Skeletal muscle tissue (tissue), 4 donors: ENCODE measurements around the gene NIPSNAP2. TPM values are rescaled to one million over a fixed set of nuclear protein-coding genes. Genes with fewer than 3 reads are reported as not detected.
"Not testable (repeated sequence)": the region's sequence is repeated elsewhere in the genome, so short reads cannot be mapped to it uniquely, and the experiment has no call there.

ENCODE experiments used
- H3K27ac ChIP-seq: one replicate; pipeline ENCODE4 v1.7.0; 2013; ENCODE audit warnings: mild to moderate bottlenecking, low read depth, low read length, inconsistent platforms
- H3K27me3 ChIP-seq, 3 donors: one replicate each; pipeline ENCODE4 v1.7.0; 2013; ENCODE audit warnings: low read length in 3 of 3; ENCODE audit not compliant: control insufficient read depth in 3 of 3, insufficient read depth in 3 of 3
- H3K36me3 ChIP-seq, 3 donors: one replicate each; pipeline ENCODE4 v1.7.0; 2013; ENCODE audit warnings: low read length in 3 of 3; ENCODE audit not compliant: control insufficient read depth in 3 of 3, insufficient read depth in 3 of 3
- H3K4me1 ChIP-seq, 3 donors: one replicate each; pipeline ENCODE4 v1.7.0; 2013; ENCODE audit warnings: low read length in 3 of 3, mild to moderate bottlenecking in 3 of 3; ENCODE audit not compliant: control insufficient read depth in 3 of 3, insufficient read depth in 3 of 3
- H3K4me3 ChIP-seq, 3 donors: one replicate each; pipeline ENCODE4 v1.7.0; 2013; ENCODE audit warnings: low read length in 3 of 3
- H3K9ac ChIP-seq, 3 donors: one replicate each; pipeline ENCODE4 v1.7.0; 2013; ENCODE audit warnings: low read length in 3 of 3, mild to moderate bottlenecking in 3 of 3, moderate library complexity in 2 of 3, low read depth in 1 of 3
- H3K9me3 ChIP-seq, 3 donors: one replicate each; pipeline ENCODE4 v1.7.0; 2013; ENCODE audit warnings: low read length in 3 of 3; ENCODE audit not compliant: control insufficient read depth in 3 of 3
- total RNA-seq: library from RNA; depleted of rRNA; stranded (reverse); fragments of >200 nt; gene quantifications from one replicate; pipeline ENCODE4 v1.2.3, GENCODE V29; 2014
- donor health status: Osteomylitis.

The NIPSNAP2 gene
- total RNA-seq: 56.4 TPM

DNA sequence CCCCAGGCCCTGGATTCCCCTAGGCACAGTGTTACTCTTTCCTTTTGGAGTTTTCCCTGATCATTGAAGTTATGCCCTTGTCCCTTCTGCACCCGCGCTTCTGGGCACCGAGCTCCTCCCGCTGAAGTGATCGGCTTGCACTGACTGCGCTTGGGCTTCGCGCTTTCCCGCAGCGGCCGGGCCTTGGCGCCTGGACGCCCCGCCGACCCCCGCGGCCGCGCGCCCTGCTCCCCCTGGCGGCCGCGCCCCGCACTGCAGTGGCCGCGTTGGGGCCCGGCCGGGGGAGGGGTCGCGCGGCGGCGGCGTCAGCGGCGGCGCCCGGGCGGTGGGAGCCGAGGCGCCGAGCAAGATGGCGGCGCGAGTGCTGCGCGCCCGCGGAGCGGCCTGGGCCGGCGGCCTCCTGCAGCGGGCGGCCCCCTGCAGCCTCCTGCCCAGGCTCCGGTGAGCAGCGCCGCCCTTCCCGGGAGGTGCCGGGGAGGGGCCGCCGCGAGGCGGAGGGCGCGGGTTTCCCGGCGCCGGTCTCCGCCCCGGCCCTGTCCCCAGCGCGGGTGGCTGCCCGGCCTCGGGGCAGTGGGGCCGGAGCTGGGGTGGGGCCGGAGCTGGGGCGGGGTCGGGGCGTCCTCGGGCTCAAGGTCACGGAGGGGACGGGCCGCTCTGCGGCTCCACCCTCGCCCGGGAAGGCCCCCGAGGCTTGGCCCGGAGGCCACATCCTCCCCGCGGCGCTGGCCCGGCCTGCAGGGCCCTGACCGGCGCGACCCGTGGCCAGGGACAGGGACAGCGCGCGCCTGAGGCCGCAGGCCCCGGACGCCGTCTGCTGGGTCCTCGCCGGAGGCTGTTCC is at the start of gene NIPSNAP2:
NIPSNAP2 (plus strand) TSS at position 325 of the 839 bp plus-strand sequence; CDS start at position 350, 25 bp downstream.
- peak within 1 kb of the TSS; percentile 93 to 96 (median 93) for H3K9ac ChIP-seq
- H3K36me3 ChIP-seq: peaks cover 0 to 4% (median 4%) of the 10 kb centered on the region in 3 donors
- peak within 1 kb of the TSS; percentile 92 for H3K27ac ChIP-seq
- H3K9me3 ChIP-seq: no peaks in the 10 kb centered on the region
- no peaks in the 10 kb centered on the region for H3K27me3 ChIP-seq
- H3K4me3 ChIP-seq: peak within 1 kb of the TSS; percentile 84 to 88 (median 84)
- peaks cover 28 to 36% (median 35%) of the 10 kb centered on the region in 3 donors for H3K4me1 ChIP-seq

DNA sequence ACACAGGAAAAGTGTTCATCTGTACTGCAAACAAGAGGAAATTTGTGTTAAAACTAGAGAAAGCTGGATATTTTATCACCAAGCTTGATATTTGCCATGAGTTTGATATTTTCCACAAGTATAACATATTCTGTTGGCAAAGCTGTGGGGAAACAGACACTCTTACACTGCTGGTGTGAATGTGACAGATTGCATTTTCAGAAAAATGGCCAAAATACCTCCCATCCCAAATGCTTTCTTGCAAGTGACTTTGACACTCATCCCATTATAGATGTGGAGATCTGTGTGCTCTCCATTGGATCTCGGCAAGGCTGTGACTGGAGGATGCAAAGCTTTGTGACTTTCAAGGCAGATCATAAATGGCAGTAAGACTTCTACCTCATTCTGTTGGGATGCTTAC is 46.6 kb upstream of the NIPSNAP2 start:
- no peaks in the 10 kb centered on the region for H3K27me3 ChIP-seq

DNA sequence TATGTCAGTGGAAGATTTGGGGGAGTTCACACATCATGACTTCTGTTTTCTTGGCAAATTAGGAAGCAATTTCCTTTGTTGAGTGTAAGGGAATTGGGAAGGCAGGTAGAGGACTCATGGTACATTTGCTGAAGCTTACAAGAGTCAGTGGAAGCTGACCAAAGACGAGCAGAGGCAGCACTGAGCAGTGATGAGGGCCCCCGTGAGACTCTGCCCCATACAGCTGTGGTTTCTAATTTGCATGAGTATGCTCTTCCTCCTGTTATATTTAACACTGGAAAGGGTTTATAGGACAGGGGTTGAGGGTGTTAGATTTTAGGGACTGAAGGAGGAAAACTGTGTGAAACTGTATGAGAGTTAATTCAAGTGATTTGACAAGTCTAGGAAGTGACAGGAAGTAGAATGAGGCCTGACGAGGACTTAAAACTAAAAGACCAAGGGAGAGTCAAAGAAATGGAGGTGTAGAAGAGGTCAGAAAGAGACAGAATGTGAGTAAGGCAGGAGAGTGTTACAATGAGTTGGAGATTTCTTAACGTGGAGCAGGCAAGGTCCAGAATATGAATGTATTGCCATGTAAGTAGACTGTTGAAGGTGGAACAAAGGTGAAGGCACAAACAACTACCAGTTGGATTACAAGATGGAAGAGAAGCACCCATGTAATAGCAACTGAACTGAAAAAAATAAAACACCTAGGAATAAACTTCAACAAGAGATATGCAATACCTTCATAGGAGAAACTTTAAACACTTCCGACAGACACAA is 36.2 kb upstream of the NIPSNAP2 start:
- no peaks in the 10 kb centered on the region for H3K27me3 ChIP-seq
- H3K9me3 ChIP-seq: peaks cover 0 to 3% (median 3%) of the 10 kb centered on the region in 3 donors
- no peak overlapping the region for H3K27ac ChIP-seq
- H3K36me3 ChIP-seq: peaks cover under 1 to 10% (median 7%) of the 10 kb centered on the region in 3 donors
- no peaks in the 10 kb centered on the region for H3K4me1 ChIP-seq
- no peak overlapping the region for H3K4me3 ChIP-seq
- no peak overlapping the region for H3K9ac ChIP-seq

More for the DNA sequence above, 46.6 kb upstream of the NIPSNAP2 start:
- Histone ChIP-seq H3K4me1 (no peaks in the 10 kb centered on the region), H3K36me3 (peaks cover 0 to 14% (median under 1%) of the 10 kb centered on the region in 3 donors), H3K4me3 (no peak overlapping the region), H3K27ac (no peak overlapping the region), H3K9me3 (no peaks in the 10 kb centered on the region), H3K9ac (no peak overlapping the region)

DNA sequence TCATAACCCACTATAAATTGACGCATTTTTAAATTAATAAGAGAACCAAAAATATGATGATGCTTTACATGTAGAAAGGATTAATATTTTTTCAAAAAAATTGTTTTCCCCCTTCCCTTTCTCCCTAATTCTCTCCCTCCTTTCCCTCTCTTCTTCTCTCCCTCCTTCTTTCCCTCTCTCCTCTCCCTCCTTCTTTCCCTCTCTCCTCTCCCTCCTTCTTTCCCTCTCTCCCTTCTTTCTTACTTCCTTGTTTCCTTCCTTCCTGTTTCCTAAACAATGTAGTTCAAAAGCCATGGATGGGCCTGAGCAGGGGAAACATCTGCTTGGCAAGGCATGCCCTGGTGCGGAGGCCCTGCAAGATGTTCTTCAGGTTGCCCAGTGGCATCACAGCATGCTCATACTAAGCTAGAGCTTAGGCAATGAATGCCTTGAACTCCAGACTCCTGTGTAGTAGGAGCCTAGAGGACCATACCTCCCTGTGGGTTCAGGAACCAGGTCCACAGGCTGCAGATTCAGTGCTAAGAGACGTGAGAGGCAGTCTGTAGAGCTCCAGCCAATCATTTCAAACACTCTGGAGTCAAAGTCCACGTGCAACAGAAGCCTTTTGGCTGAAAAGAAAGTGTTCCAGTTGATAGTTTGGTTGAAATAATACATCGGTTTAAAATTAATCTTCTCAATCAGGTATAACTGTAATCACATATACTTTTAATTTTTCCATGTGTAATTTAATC is 32.8 kb upstream of the NIPSNAP2 start:
- H3K27me3 ChIP-seq: no peaks in the 10 kb centered on the region
- no peak overlapping the region for H3K4me3 ChIP-seq
- no peak overlapping the region for H3K9ac ChIP-seq
- no peak overlapping the region for H3K27ac ChIP-seq
- no peaks in the 10 kb centered on the region for H3K4me1 ChIP-seq
- peaks cover 0 to 7% (median 3%) of the 10 kb centered on the region in 3 donors for H3K9me3 ChIP-seq
- H3K36me3 ChIP-seq: peaks cover 0 to 3% (median 1%) of the 10 kb centered on the region in 3 donors

DNA sequence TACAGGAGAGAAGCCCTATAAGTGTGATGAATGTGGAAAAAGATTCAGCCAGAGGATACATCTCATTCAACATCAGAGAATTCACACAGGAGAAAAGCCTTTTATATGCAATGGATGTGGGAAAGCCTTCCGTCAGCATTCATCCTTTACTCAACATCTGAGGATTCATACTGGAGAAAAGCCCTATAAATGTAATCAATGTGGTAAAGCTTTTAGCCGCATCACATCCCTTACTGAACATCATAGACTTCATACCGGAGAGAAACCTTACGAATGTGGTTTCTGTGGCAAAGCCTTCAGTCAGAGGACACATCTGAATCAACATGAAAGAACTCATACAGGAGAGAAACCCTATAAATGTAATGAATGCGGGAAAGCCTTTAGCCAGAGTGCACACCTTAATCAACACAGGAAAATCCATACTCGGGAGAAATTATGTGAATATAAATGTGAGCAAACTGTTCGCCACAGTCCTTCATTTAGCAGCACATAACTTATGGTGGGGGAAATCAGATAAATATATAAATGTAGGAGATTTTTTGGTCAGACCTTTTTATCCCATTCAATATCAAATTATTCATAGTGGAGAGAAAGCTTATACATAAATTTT is 24.8 kb upstream of the NIPSNAP2 start:
- H3K4me1 ChIP-seq: no peaks in the 10 kb centered on the region
- H3K27ac ChIP-seq: no peak overlapping the region
- H3K36me3 ChIP-seq: peaks cover 0 to 6% (median 0%) of the 10 kb centered on the region in 3 donors
- H3K9ac ChIP-seq: no peak overlapping the region
- H3K27me3 ChIP-seq: no peaks in the 10 kb centered on the region
- peak overlapping the region in 1 of 3 donors; percentile 30 for H3K4me3 ChIP-seq
- peaks cover 5 to 13% (median 7%) of the 10 kb centered on the region in 3 donors for H3K9me3 ChIP-seq

DNA sequence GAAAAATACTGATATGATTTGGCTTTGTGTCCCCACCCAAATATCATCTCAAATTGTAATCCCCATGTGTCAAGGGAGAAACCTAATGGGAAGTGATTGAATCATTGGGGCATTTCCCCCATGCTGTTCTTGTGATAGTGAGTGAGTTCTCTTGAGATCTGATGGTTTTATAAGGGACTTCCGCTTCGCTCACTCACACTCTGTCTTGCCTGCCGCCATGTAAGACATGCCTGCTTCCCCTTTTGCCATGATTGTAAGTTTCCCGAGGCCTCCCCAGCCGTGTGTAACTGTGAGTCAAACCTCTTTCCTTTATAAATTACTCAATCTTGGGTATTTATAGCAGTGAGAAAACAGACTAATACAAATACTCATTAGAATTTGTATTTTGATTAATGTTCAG is 17.8 kb upstream of the NIPSNAP2 start:
- Histone ChIP-seq H3K9ac (no peak overlapping the region), H3K36me3 (no peaks in the 10 kb centered on the region), H3K4me1 (no peaks in the 10 kb centered on the region), H3K27ac (no peak overlapping the region), H3K4me3 (no peak overlapping the region), H3K27me3 (no peaks in the 10 kb centered on the region), H3K9me3 (peaks cover 0 to 2% (median 0%) of the 10 kb centered on the region in 3 donors)

DNA sequence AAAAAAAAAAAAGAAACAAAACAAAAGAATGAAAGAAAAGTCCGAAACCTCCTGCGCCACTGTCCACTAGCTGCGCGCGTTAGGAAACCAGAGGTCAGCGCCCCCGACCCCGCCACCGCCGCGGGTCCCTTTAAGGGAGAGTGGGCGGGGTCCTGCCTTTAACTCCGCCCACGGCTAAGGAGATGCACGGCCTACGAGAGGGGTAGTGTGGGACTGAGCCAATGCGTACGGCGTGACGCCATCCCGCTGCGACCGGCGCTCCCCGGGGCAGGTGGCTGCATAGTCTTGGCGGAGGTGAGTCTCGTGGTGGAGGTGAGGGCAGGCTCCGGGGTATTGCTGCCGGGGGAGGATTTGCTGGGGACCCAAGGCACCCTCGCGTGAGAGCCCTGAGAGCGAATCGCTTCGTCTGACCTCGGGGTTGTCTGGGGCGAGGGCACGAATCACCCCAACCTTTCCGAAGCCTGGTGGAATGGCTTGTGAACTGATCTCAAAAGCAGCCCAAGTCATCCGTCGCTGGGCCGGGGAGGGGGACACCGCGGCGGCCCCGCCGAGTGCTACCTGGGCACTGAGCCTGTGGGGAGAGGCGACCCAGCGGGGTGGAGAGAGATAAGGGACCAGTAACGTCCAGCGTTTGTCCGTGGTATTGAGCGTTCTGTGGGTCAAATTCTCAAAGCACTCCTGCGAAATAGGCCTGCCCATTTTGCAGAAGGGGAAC is 12.6 kb upstream of the NIPSNAP2 start, which contains the start of gene MRPS17:
MRPS17 (plus strand) TSS at position 241 of the 715 bp plus-strand sequence. CDS start 1,319 bp downstream, outside the sequence.
- Histone ChIP-seq H3K4me3 (peak within 1 kb of the TSS; percentile 95 to 98 (median 97)), H3K27me3 (no peaks in the 10 kb centered on the region), H3K27ac (peak within 1 kb of the TSS; percentile 89), H3K9ac (peak within 1 kb of the TSS; percentile 95 to 96 (median 96)), H3K9me3 (no peaks in the 10 kb centered on the region), H3K36me3 (peaks cover 6 to 10% (median 7%) of the 10 kb centered on the region in 3 donors), H3K4me1 (peaks cover 4 to 9% (median 7%) of the 10 kb centered on the region in 3 donors)

DNA sequence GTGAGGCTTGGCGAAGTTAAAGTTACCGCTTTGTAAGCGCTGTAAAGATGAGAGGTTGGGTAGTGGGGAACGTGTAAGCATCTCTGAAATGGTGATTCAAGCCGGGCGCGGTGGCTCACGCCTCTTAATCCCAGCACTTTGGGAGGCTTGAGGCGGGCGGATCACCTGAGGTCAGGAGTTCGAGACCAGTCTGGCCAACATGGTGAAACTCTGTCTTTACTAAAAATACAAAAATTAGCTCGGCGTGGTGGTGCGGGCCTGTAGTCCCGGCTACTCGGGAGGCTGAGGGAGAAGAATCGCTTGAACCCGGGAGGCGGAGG is 12.1 kb upstream of the NIPSNAP2 start:
- Histone ChIP-seq H3K4me3 (peak overlapping the region; percentile 95 to 98 (median 97)), H3K27ac (peak overlapping the region; percentile 89), H3K36me3 (peaks cover 6 to 10% (median 7%) of the 10 kb centered on the region in 3 donors), H3K9ac (peak overlapping the region; percentile 95 to 96 (median 96))
- H3K27me3 ChIP-seq, H3K9me3 ChIP-seq, H3K4me1 ChIP-seq: not testable (repeated sequence)
